IPS-20b (cell line): ENCODE data around the gene HYOU1.
A peak's percentile ranks its signal among the peaks of the same experiment; 100 is the strongest.
"Not testable (repeated sequence)": the region's sequence is repeated elsewhere in the genome, so short reads cannot be mapped to it uniquely, and the experiment has no call there.

Experiments
- H3K27ac ChIP-seq: one replicate; pipeline ENCODE4 v1.5.1; 2013; ENCODE audit warnings: low read length
- H3K27me3 ChIP-seq: 2 replicates; pipeline ENCODE4 v1.6.1; 2013; ENCODE audit warnings: mild to moderate bottlenecking, low read length, inconsistent platforms; ENCODE audit not compliant: insufficient read depth
- H3K36me3 ChIP-seq: 2 replicates; pipeline ENCODE4 v1.6.1; 2013; ENCODE audit warnings: low read depth, mild to moderate bottlenecking, inconsistent platforms, low read length, moderate library complexity; ENCODE audit not compliant: insufficient read depth
- H3K4me1 ChIP-seq: 2 replicates; pipeline ENCODE4 v1.6.1; 2013; ENCODE audit warnings: mild to moderate bottlenecking, control low read depth, inconsistent platforms, low read length, moderate library complexity; ENCODE audit not compliant: insufficient read depth
- H3K4me3 ChIP-seq: 2 replicates; pipeline ENCODE4 v1.5.1; 2013; ENCODE audit warnings: mild to moderate bottlenecking, low read length, inconsistent platforms
- H3K9ac ChIP-seq: 2 replicates; pipeline ENCODE4 v1.6.1; 2013; ENCODE audit warnings: low read depth, mild to moderate bottlenecking, inconsistent platforms, low read length, moderate library complexity
- H3K9me3 ChIP-seq: 2 replicates; pipeline ENCODE4 v1.6.1; 2013; ENCODE audit warnings: mild to moderate bottlenecking, low read depth, low read length, inconsistent platforms; ENCODE audit not compliant: insufficient read depth

Gene HYOU1

DNA sequence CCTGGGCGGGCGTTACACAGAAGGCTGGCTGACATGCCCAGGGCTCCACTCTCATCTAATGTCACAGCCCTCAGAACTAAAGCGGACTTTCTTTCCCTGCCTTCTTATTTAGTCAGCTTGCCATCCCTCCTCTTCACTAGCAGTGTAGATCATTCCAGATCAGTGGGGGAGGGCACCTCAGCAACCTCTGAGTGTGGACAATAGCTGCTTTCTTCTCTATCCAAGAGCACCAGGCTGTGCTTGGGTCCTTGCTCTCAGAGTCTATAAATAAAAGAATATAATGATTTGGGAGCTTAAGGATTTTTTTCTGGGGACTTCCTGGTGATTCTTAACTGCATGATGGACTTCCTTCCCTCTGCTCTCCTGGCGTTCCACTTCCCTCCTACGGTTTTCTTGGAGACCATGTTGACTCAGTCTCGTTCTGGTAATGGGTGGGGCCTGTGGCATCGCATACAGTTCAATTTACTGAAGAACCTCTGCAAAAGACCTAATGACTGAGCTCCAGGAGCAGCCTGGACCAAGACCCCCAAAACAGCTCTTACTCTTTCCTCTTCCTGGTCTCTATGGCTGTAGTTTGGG is 24.8 kb upstream of the HYOU1 start:
- Histone ChIP-seq H3K36me3 (peaks cover 55% of the 10 kb centered on the region), H3K4me3 (no peak overlapping the region), H3K9me3 (no peaks in the 10 kb centered on the region), H3K27me3 (no peaks in the 10 kb centered on the region), H3K9ac (no peak overlapping the region), H3K4me1 (peaks cover 5% of the 10 kb centered on the region; the same call in 1 of the 2 replicates), H3K27ac (no peak overlapping the region)

DNA sequence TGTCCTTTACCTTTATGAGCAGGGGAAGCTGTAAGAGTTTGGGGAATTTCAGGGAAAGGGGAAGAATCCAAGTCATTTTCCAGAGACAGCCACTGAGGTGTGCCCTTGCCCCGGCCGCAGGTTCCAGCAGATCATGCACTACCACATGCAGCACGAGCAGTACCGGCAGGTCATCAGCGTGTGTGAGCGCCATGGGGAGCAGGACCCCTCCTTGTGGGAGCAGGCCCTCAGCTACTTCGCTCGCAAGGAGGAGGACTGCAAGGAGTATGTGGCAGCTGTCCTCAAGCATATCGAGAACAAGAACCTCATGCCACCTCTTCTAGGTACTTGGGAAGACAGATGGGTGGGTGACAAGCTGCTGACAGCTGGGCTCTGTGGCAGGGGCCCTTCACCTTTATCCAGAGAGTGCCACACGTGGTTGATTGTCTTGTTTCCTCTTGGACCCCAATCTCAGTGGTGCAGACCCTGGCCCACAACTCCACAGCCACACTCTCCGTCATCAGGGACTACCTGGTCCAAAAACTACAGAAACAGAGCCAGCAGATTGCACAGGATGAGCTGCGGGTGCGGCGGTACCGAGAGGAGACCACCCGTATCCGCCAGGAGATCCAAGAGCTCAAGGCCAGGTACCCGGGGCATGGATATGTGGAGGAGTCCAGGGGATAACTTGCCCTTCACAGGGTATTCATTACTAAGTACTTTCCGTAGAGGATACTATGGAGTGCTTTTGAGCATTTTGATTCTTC is 21.8 kb upstream of the HYOU1 start:
- Histone ChIP-seq H3K27me3 (no peaks in the 10 kb centered on the region), H3K4me3 (no peak overlapping the region), H3K4me1 (no peaks in the 10 kb centered on the region), H3K9me3 (no peaks in the 10 kb centered on the region), H3K36me3 (peaks cover 68% of the 10 kb centered on the region), H3K27ac (no peak overlapping the region), H3K9ac (no peak overlapping the region)

DNA sequence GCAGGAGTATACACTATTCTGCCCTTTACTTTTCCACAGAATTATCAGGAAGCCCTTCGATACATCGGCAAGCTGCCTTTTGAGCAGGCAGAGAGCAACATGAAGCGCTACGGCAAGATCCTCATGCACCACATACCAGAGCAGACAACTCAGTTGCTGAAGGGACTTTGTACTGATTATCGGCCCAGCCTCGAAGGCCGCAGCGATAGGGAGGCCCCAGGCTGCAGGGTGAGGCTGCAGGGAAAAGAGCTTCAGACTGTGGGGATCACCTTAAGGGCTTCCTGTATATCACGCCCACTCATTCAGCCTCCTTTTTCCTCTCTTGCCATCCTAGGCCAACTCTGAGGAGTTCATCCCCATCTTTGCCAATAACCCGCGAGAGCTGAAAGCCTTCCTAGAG is 20.8 kb upstream of the HYOU1 start:
- Histone ChIP-seq H3K9me3 (no peaks in the 10 kb centered on the region), H3K9ac (no peak overlapping the region), H3K4me1 (no peaks in the 10 kb centered on the region), H3K4me3 (no peak overlapping the region), H3K27ac (no peak overlapping the region), H3K27me3 (no peaks in the 10 kb centered on the region), H3K36me3 (peaks cover 78% of the 10 kb centered on the region)

DNA sequence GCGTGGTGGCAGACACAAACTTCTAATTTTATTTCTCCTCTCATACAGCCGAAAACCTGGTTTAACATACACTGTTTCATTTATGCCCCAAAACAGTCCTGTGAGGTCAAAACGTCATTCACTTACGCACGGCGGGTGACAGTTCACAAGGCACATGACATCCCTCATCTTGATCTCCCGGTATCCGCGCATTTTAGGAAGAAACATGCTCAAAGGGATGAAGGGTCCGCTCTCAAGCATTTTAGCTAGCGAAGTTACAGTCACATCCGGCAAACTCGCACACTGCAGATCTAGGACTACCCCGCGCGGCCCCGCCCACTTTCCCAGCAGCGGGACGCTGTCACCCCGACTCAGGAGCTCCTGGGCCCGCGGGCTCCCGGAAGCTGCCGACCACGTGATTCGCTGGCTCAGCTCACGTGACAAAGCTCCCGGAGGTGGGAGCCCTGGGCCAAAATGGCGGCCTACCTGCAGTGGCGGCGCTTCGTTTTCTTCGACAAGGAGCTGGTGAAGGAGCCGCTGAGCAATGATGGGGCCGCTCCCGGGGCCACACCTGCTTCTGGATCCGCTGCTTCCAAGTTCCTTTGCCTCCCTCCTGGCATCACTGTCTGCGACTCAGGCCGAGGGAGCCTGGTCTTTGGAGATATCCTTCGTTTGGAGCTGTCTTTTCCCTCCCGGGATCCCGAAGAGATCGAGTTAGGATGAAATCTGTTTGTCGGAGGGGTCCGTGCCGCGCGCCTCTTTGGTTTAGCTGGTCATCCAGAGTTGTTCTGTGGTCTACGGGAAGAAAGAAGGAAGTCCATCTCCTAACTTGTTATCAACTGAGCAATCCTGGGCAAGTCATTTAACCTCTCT is 10.6 kb upstream of the HYOU1 start, which contains the start of gene VPS11:
TSS of gene VPS11 (plus strand) at position 448 of the 852 bp plus-strand sequence. CDS start at position 454, 6 bp downstream.
- Histone ChIP-seq H3K27me3 (no peaks in the 10 kb centered on the region), H3K9ac (peak within 1 kb of the TSS; percentile 89), H3K36me3 (peaks cover 23% of the 10 kb centered on the region), H3K27ac (no peak within 1 kb of the TSS), H3K4me3 (peak within 1 kb of the TSS; percentile 90), H3K9me3 (no peaks in the 10 kb centered on the region), H3K4me1 (no peaks in the 10 kb centered on the region)

DNA sequence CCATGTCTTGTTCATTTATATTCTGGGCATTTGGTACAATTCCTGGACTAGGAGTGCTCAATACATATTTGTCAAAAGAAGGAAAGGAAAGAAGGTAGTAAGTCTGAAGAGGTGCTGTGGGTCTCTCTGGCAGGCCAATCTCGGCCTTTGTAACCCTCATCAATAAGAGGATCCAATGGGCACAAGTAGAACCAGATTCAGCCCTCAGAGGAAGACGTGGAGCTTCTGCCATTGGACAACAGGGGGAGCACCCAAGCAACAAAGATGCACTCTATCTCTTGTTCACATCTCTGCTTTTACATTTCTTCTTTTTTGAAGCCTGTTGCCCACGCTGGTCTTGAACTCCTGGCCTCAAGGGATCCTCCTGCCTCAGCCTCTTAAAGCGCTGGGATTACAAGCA is 8.4 kb upstream of the HYOU1 start:
- peaks cover 5% of the 10 kb centered on the region for H3K36me3 ChIP-seq
- no peak overlapping the region for H3K27ac ChIP-seq
- H3K9me3 ChIP-seq, result no peaks in the 10 kb centered on the region
- H3K9ac ChIP-seq, result no peak overlapping the region
- H3K4me3 ChIP-seq, result no peak overlapping the region
- H3K27me3 ChIP-seq, result no peaks in the 10 kb centered on the region
- no peaks in the 10 kb centered on the region for H3K4me1 ChIP-seq

DNA sequence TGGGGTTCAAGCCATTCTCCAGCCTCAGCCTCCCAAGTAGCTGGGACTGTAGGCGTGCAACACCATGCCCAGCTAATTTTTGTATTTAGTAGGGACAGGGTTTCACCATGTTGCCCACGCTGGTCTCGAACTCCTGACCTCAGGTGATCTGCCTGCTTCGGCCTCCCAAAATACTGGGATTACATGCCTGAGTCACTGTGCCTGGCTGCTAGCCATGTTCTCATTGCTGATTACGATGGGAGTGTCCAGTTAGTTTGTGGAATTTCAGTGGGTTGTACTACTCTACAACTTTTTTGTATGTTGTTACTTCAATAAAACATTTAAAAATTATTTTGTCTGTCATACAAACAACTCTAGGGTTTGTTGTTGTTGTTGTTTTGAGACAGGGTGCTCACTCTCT is 5.8 kb upstream of the HYOU1 start:
- no peaks in the 10 kb centered on the region for H3K9me3 ChIP-seq
- no peaks in the 10 kb centered on the region for H3K4me1 ChIP-seq
- no peaks in the 10 kb centered on the region for H3K27me3 ChIP-seq
- H3K27ac ChIP-seq, result no peak overlapping the region
- H3K36me3 ChIP-seq, result no peaks in the 10 kb centered on the region
- no peak overlapping the region for H3K9ac ChIP-seq
- H3K4me3 ChIP-seq, result no peak overlapping the region

DNA sequence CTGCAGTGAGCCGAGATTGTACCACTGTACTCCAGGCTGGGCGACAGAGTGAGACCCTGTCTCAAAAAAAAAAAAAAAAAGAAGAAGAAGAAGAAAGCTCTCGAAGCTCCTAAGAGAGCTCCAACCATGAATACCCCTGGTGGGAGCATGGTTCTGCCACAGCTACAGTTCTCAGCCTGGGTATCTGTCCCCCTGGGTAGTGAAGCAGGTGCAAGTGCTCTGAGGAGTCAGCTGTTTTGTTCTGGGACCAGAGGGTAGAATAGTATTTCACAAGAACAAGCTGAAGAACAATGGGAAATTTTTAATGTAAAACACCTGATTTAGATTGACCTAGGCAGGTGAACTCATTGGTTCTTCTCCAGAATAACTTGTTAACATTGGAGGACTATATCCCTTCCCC is 4.3 kb upstream of the HYOU1 start:
- H3K4me1 ChIP-seq, result no peaks in the 10 kb centered on the region
- H3K9me3 ChIP-seq, result no peaks in the 10 kb centered on the region
- no peak overlapping the region for H3K4me3 ChIP-seq
- H3K9ac ChIP-seq, result no peak overlapping the region
- no peaks in the 10 kb centered on the region for H3K36me3 ChIP-seq
- no peak overlapping the region for H3K27ac ChIP-seq
- no peaks in the 10 kb centered on the region for H3K27me3 ChIP-seq

DNA sequence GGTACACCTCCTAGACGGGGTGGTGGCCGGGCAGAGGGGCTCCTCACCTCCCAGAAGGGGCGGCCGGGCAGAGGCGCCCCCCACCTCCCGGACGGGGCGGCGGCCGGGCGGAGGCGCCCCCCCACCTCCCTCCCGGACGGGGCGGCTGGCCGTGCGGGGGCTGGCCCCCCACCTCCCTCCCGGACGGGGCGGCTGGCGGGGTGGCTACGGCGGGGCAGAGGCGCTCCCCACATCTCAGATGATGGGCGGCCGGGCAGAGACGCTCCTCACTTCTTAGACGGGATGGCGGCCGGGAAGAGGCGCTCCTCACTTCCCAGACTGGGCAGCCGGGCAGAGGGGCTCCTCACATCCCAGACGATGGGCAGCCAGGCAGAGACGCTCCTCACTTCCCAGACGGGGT is 2.1 kb upstream of the HYOU1 start:
- not testable (repeated sequence) for H3K27ac ChIP-seq, H3K27me3 ChIP-seq, H3K9me3 ChIP-seq, H3K4me3 ChIP-seq, H3K4me1 ChIP-seq, H3K9ac ChIP-seq
- H3K36me3 ChIP-seq, result peaks cover 18% of the 10 kb centered on the region

DNA sequence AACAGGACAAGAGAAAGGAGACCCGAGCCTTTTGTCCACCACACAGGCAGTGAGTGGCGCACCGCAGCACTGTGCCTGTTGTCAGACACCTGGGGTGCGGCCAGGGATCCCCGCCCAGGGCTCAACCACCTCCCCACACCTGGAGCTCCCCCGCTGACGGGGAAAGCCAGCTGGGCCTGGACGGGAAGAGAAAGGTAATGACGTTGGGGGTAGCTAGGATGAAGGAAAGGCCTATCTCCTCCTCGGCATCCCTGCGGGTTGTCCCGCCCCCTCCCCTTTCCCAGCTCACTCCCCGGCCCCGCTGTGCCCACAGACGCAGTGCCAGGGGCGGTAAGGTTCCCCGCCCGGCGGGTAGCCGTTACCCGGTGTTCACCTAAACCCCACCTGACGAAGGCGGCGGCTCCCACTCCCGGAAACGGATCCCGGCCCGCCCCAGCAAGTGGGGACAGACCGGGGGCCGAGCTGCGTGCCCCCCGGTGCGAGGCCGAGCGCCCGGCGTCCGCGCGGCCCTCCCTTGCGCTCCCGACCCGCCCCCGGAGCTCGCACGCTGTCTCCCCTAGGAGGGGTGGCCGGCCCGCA is 495 bp downstream of the HYOU1 start:
- Histone ChIP-seq H3K36me3 (peaks cover 44% of the 10 kb centered on the region), H3K27me3 (no peaks in the 10 kb centered on the region), H3K4me1 (peaks cover 4% of the 10 kb centered on the region; the same call in 1 of the 2 replicates), H3K27ac (peak overlapping the region; percentile 43), H3K4me3 (peak overlapping the region; percentile 94), H3K9me3 (no peaks in the 10 kb centered on the region), H3K9ac (peak overlapping the region; percentile 83; the same call in 1 of the 2 replicates)

DNA sequence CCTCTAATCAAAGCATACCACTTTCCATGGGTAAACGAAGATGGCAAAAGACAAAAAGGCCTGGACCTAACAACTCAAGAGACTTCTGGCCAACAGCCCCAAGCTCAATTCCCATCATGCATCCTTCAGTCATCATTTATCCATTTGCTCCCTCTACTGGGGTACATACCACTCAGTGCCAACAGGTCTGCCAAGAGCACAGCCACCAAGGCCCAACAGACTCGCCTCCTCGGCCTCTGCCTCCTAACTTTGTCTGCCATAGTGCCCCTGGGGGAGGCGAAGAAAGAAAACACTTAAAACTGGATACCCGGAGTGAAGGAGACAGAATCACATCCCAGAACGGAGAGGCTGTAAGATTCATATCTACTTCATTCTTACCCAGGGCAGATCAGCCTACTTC is 1.1 kb downstream of the HYOU1 start:
- Histone ChIP-seq H3K36me3 (peaks cover 50% of the 10 kb centered on the region), H3K27me3 (no peaks in the 10 kb centered on the region), H3K27ac (peak overlapping the region; percentile 43), H3K9me3 (no peaks in the 10 kb centered on the region), H3K4me1 (peaks cover 4% of the 10 kb centered on the region; the same call in 1 of the 2 replicates), H3K4me3 (peak overlapping the region; percentile 94), H3K9ac (peak overlapping the region; percentile 83; the same call in 1 of the 2 replicates)

DNA sequence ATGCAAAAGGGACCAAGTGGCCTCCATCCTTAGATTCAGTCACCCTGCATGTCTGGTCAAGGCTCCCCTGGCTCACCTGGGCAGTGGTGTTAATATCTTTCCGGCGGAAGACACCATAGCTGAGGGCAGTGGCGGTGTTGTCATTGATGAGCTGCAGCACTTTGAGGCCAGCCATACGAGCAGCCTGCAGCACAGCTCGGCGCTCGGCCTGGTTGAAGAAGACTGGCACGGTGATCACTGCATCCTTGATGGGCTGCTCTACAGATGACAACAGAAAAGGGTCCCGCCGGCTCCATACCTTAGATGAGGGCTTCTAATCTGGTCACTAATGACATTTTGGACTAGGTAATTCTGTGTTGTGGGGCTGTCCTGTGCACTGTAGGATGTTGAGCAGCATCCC is 2.6 kb downstream of the HYOU1 start:
- Histone ChIP-seq H3K27ac (no peak overlapping the region), H3K27me3 (no peaks in the 10 kb centered on the region), H3K9me3 (no peaks in the 10 kb centered on the region), H3K4me1 (peaks cover 4% of the 10 kb centered on the region; the same call in 1 of the 2 replicates), H3K36me3 (peaks cover 65% of the 10 kb centered on the region), H3K9ac (no peak overlapping the region), H3K4me3 (no peak overlapping the region)
